ENCODE data around the gene ZNF91.
A peak's percentile ranks its signal among the peaks of the same experiment; 100 is the strongest.
"Not testable (repeated sequence)": the region's sequence is repeated elsewhere in the genome, so short reads cannot be mapped to it uniquely, and the experiment has no call there.

Gene ZNF91

DNA sequence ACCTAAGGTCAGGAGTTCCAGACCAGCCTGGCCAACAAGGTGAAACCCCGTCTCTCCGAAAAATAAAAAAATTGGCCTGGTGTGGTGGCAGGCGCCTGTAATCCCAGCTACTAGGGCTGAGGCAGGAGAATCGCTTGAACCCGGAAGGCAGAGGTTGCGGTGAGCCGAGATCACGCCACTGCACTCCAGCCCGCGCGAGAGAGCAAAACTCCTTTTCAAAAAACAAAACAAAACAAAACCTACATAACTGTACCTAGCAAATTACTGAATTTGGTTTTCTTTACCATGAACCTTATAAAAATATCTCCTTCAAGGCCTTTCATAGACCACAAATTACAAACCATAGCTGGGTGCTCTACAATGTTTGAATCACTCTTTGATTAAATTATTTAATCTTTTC, 760 bp downstream of the ZNF91 start:
- peak; percentile 9 for DNase-seq

DNA sequence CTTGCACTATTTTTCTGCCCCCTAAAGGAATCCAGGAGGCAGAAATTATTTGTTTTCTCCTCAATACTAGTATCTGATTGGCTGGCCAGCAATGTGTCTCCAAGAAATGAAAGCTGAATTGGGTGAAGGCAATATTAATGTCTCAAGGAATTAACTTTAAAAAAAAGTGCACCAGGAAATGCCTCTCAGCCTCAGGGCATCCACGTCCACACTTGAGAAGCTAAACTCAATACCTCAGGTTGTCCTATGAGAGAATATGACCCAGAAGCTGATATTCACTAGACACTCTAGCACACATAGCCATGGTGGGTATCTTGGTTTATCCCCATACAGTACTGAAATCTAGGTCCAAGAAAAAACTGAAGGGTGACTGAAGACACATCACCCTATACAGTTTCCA, 2.1 kb downstream of the ZNF91 start:
- no peak for DNase-seq

GRCh38 chr19:23391236-23391635, 4.0 kb downstream of the ZNF91 start:
- no peak for DNase-seq

- DNase-seq = no peak
These were observed 9.9 kb downstream of the ZNF91 start for GRCh38 chr19:23385404-23385803.

- DNase-seq = no peak
These were observed 10.4 kb downstream of the ZNF91 start for GRCh38 chr19:23384858-23385257.

DNA sequence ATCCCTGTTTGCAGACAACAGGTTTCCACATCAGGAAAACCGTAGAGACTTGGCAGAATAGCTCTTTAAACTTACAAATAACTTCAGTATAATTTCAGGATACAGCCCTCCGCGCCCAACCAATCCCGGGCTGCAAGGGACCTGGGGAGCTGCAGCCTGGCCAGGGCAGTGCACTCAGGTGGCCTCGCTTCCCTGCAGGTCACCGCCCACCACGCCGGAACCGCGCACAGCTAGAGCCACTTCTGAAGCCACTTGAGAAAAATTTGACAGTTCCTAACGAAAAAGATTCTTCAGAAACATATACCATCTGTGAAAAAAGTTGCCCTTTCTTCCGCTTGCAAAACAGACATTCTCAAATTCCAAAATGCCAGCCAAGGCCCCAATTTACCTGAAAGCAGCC, 11.1 kb downstream of the ZNF91 start:
- DNase-seq = no peak

DNA sequence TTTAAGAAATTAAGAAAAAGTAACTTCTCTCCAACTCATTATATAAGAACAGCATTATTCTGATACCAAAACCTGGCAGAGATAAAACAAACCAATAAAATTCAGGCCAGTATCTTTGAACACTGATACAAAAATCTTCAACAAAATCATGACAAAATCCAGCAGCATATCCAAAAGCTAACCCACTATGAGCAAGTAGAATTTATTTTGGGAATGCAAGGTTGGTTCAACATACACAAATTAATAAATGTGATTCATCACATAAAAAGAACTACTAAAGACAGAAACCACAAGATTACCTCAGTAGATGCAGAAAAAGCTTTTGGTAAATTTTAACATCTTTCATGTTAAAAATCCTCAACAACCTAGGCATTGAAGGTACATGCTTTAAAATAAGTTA, 12.3 kb downstream of the ZNF91 start:
- DNase-seq = no peak

- no peak for DNase-seq
These were observed 14.2 kb downstream of the ZNF91 start for GRCh38 chr19:23381114-23381513.

DNA sequence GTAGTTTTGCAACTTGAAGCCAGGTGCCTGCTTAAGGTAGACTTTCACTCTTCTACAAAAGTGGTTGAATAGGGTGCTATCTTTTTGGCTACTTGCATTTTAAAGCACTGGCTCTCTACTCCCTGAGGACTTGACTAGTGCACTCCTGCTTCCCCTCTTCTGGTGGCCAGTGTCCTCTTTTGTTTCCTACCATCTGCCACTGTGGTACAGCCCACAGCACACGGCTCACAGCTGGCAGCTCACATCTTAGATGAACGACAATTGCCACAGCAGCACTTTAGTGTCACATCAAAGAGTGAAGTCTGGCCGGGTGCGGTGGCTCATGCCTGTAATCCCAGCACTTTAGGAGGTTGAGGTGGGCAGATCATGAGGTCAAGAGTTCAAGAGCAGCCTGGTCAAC, 15.6 kb downstream of the ZNF91 start:
- DNase-seq = not testable (repeated sequence)

DNA sequence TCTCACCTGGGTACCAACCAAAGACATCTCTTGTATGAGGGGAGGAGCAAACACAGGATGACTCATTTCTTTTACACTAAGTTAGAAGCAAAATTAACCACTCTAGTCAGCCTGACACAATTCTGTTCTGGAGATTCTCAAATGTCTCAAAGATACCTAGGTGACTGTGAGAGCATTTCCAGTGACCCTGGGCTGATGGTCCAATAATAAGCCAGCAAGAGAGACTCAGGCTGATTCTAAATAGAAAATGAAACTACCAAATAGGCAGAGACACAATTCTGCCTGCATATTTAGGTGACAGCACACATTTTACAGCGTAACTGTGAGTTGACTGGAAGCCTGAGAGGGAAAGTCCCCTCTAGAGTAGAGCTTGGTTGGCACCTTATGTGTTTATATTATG, 16.3 kb downstream of the ZNF91 start:
- DNase-seq = no peak

DNA sequence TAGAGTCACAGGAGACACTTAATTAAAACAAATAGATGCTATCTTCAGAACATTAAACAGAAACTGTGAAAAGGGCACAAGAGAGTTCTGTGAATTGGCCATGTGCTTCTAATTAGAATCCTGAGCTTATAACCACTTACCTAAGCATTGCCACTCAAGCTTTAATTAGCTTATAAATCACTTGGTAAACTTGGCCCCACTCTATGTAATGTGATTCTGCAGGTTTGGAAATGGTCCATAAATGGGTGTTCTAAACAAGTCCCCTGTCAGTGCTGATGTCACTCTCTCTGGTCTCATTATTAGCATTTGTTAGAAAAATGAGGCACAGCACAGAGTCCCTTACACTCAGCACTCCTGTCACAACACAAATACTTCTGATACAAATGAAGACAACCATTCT, 18.0 kb downstream of the ZNF91 start:
- DNase-seq = no peak

DNA sequence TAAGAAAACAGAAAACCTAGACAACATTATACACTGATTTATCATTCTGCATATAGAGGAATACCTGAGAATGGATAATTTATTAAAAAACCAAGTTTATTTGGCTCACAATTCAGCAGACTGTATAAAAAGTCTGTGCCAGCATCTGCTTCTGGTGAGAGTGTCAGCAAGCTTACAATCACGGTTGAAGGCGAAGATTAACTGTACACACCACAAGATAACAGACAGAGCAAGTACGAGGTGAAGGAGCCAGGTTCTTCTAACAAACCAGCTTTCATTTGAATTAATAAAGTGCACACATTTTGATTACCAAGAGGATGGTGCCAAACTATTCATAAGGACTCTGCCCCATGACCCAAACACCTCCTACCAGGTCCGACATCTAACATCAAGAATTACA, 28.8 kb downstream of the ZNF91 start:
- DNase-seq = no peak

GRCh38 chr19:23366031-23366430, 29.2 kb downstream of the ZNF91 start:
- DNase-seq = not testable (repeated sequence)

GRCh38 chr19:23365222-23365621, 30.0 kb downstream of the ZNF91 start:
- no peak for DNase-seq

- DNase-seq = not testable (repeated sequence)
These were observed 33.4 kb downstream of the ZNF91 start for GRCh38 chr19:23361843-23362242.

DNA sequence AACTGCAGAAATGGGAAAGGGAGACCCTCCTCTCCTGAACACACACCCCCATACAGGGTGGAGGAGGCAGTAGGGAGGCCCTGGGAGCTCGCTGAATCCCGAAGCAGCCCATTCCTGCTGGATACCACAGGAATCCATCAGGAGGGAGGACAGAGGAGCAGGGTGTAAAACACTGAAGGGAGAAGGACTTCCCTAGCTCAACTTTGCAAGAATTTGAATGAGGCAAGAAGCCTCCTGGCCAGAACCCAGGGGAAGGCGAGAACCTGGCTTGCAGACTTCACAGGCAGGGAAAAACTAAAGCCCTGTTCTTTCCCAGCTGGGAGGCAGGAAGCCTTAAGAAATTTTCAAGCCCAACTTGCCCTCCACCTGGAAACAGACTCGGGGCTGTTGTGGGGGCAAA, 43.5 kb downstream of the ZNF91 start:
- no peak for DNase-seq

DNA sequence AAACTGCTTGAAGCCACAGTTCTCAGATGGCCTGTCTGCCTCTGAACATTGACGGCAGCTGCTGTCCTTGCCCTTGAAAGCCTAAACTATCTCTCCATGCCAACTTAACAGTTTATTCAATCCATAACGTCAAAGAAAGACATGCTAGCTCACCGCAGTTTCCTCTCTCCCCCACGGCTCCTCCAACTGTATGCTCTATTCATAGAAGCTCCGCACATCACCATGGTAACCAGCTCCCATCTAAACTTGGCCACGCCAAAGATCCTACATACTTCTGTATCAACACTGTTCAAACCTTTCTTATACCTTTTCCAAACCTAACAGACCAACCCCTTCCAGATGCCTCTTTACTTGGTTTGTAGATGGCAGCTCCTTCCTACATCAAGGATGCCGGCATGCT, 48.6 kb downstream of the ZNF91 start:
- no peak for DNase-seq

DNA sequence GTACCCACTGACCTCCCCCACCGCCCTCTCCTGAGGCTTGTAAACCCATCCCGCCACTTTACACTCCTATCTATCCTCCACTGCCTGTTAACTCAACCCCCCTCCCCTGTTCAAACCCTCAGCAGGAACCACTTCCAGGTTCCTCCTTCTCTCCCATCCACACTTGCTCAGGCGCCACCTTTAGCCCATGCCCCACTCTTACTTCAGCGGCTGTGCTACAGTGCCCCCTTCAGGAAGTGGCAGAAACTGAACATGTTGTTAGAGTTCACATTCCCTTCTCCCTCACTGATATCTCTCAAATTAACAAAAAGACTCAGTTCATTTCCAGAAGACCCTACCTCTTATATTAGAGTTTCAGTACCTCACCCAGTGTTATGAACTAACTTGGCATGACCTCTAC, 49.4 kb downstream of the ZNF91 start:
- DNase-seq = no peak

GRCh38 chr19:23343434-23344010, 51.7 kb downstream of the ZNF91 start:
- no peak for DNase-seq

DNA sequence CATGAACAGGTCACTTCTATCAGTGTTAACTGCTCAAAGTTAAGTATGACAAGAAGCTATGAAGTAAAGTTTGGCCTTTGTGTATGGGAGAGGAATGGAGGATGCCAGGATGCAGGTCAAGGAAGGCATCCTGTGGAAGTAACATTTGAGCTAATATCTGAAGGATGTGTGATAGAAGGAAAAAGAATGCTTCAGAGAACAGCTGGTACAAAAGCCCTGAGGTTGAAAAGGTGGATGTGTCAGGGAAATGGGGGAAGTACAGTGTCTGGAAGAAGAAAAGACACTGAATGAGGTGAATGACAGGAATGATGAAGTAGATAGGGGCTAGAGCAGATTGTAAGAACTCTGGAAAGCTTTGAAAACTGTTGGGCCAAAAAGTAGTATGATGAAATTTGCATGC, 67.1 kb downstream of the ZNF91 start:
- no peak for DNase-seq

DNA sequence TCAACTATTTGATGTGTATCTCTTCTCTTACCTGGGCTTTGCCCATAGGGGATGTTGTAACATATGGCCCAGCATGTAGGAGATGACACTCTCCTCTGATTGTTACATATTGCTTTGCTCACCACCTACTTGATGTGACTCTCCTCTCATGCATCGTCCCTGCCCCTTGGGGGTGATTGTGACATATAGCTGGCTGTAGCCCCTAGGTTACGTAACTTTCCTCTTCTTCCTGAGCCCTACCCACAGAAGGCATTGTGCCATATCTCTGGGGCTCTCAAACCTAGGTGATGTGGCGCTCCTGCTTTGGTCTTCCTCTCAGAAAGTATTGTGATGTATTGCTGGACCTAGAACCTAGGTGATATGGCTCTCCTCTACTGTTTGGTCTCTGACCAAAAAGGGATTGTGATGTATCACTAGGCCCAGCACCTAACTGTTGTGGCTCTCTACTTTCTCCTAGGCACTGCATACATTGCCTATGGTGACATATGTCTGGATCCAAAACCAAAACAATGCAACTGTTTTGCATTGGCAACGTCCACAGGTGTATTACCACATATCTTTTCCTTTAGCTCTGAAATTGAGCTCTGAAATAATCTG, 73.2 kb downstream of the ZNF91 start:
- no peak for DNase-seq

GRCh38 chr19:23321403-23321802, 73.9 kb downstream of the ZNF91 start:
- DNase-seq = not testable (repeated sequence)

DNA sequence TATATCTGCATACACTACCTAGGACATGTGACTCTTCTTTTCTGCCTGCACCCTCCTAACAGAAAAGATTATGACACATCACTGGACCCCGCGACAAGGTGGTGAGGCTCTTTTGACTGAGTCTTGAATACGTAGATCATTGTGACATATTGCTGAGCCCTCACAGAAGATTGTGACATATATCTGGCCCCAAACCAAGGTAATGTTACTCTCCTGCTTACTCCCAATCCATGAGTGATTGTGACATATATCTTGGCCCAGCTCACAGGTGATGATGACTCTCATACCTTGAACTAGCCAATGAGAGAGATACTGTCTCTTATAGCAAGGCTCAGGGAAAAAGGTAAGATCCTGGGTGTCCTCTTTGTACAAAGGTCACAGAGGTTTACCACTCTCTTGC, 75.7 kb downstream of the ZNF91 start:
- not testable (repeated sequence) for DNase-seq

DNA sequence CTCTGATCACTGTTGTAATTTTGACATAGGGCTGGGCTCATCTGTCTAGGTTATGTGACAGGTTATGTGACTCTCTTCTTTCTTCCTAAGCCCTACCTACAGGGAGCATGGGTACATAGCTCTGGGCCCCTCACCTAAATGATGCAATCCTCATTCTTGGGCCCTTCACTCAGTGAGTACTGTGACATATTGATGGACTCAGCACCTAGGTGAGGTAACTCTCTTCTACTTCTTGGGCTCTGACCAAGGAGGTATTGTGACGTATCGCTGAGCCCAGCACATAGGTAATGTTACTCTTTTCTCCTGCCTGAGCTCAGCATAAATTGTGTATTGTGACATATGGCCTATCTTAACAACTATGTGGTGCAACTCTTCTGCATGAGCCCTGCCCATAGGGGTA, 76.3 kb downstream of the ZNF91 start:
- DNase-seq = not testable (repeated sequence)

GRCh38 chr19:23318143-23318542, 77.1 kb downstream of the ZNF91 start:
- no peak for DNase-seq

All from fibroblast of skin of scalp (primary cell).